Measurements from ENCODE around the gene DPP6. TPM values are rescaled to one million over a fixed set of nuclear protein-coding genes. Genes with fewer than 3 reads are reported as not detected.

DPP6 gene
- total and polyA plus RNA-seq, 2 experiments from 2014 or later = not detected

GRCh38 chr7:154656618-154657017 is 604.4 kb downstream of the DPP6 start:
- Histone ChIP-seq H2AFZ (no peak overlapping the region), H3K27ac (ENCODE audit: low read depth) (no peak overlapping the region), H3K36me3 (ENCODE audit: insufficient read depth) (no peaks in the 10 kb centered on the region), H3K4me1 (ENCODE audit: insufficient read depth) (no peaks in the 10 kb centered on the region), H3K4me2 (no peak overlapping the region), H4K20me1 (replicated peaks; ENCODE audit: insufficient read depth) (no peaks in the 10 kb centered on the region), H3K4me3 (no peak overlapping the region), H3K79me2 (replicated peaks; ENCODE audit: insufficient read depth) (no peaks in the 10 kb centered on the region), H3K9me2 (ENCODE audit: insufficient read depth) (no peaks in the 10 kb centered on the region), H3K27me3 (ENCODE audit: insufficient read depth) (no peaks in the 10 kb centered on the region), H3F3A (replicated peaks; ENCODE audit: low read depth) (no peaks in the 10 kb centered on the region)
- H3K27ac Mint-ChIP-seq = no peak overlapping the region
- H3K9me3 Mint-ChIP-seq = peaks cover 3% of the 10 kb centered on the region; the same call in 1 of the 3 replicates
- H3K27me3 Mint-ChIP-seq (ENCODE audit: insufficient read depth, low read depth, poor library complexity) = no peaks in the 10 kb centered on the region
- H3K4me1 Mint-ChIP-seq = no peaks in the 10 kb centered on the region
- no peak overlapping the region for H3K4me3 Mint-ChIP-seq
- DNase-seq (ENCODE audit: low spot score) (no peak), ATAC-seq (no peak)
- no peak for TF ChIP-seq POLR2AphosphoS5 (IDR thresholded peaks at IDR 0.05; ENCODE audit: low read depth)
- no peak for TF ChIP-seq EZH2 (IDR thresholded peaks at IDR 0.05; ENCODE audit: low read depth, unreplicated experiment)
- no peak for TF ChIP-seq NANOG (IDR thresholded peaks at IDR 0.05; ENCODE audit: borderline replicate concordance)
- TF ChIP-seq CREB1 (CRISPR knock-in tag; IDR thresholded peaks at IDR 0.05; ENCODE audit: low read depth) = no peak
- TF ChIP-seq ETS1 (IDR thresholded peaks at IDR 0.05) = no peak
- TF ChIP-seq STAT1 (IDR thresholded peaks at IDR 0.05; ENCODE audit: unreplicated experiment) = no peak
- TF ChIP-seq JUNB (IDR thresholded peaks at IDR 0.05; ENCODE audit: unreplicated experiment) = no peak
- TF ChIP-seq ZNF331 (CRISPR knock-in tag; IDR thresholded peaks at IDR 0.05; ENCODE audit: low read depth) = no peak
- TF ChIP-seq, protein P1, sequence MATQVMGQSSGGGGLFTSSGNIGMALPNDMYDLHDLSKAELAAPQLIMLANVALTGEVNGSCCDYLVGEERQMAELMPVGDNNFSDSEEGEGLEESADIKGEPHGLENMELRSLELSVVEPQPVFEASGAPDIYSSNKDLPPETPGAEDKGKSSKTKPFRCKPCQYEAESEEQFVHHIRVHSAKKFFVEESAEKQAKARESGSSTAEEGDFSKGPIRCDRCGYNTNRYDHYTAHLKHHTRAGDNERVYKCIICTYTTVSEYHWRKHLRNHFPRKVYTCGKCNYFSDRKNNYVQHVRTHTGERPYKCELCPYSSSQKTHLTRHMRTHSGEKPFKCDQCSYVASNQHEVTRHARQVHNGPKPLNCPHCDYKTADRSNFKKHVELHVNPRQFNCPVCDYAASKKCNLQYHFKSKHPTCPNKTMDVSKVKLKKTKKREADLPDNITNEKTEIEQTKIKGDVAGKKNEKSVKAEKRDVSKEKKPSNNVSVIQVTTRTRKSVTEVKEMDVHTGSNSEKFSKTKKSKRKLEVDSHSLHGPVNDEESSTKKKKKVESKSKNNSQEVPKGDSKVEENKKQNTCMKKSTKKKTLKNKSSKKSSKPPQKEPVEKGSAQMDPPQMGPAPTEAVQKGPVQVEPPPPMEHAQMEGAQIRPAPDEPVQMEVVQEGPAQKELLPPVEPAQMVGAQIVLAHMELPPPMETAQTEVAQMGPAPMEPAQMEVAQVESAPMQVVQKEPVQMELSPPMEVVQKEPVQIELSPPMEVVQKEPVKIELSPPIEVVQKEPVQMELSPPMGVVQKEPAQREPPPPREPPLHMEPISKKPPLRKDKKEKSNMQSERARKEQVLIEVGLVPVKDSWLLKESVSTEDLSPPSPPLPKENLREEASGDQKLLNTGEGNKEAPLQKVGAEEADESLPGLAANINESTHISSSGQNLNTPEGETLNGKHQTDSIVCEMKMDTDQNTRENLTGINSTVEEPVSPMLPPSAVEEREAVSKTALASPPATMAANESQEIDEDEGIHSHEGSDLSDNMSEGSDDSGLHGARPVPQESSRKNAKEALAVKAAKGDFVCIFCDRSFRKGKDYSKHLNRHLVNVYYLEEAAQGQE (IDR thresholded peaks at IDR 0.05; ENCODE audit: unreplicated experiment) = no peak
- no peak for TF ChIP-seq CTCF (conservative IDR thresholded peaks at IDR 0.05; ENCODE audit: low read depth in 2 of 2)
- TF ChIP-seq ZNF462 (CRISPR knock-in tag; IDR thresholded peaks at IDR 0.05) = no peak
- TF ChIP-seq EZH2phosphoT487 (IDR thresholded peaks at IDR 0.05; ENCODE audit: unreplicated experiment) = no peak
- H3K36me3 Mint-ChIP-seq (ENCODE audit: low read depth) = peaks cover 2% of the 10 kb centered on the region; the same call in 2 of the 3 replicates
